Sigmoid colon (tissue), 7 donors: ENCODE measurements around the gene PHLDB1. TPM values are rescaled to one million over a fixed set of nuclear protein-coding genes. Genes with fewer than 3 reads are reported as not detected.

Source experiments
- DNase-seq: peaks from one replicate; pipeline ENCODE4 v3.0.0-alpha.2; 2019
- H3K27ac ChIP-seq, 4 donors: fragments of 200-600 bp; sonication (generic); one replicate each; pipeline ENCODE4 v1.5.1; 2016 to 2019; ENCODE audit warnings: mild to moderate bottlenecking in 1 of 4
- H3K27me3 ChIP-seq, 3 donors: fragments of 200-600 bp; sonication (generic); one replicate each; pipeline ENCODE4 v1.5.1; 2019; ENCODE audit warnings: mild to moderate bottlenecking in 1 of 3
- H3K36me3 ChIP-seq, 4 donors: fragments of 200-600 bp; sonication (generic); one replicate each; pipeline ENCODE4 v1.5.1; 2016 to 2019
- H3K4me1 ChIP-seq, 4 donors: fragments of 200-600 bp; sonication (generic); one replicate each; pipeline ENCODE4 v1.5.1; 2017 to 2019
- H3K4me3 ChIP-seq, 4 donors: fragments of 200-600 bp; sonication (generic); one replicate each; pipeline ENCODE4 v1.5.1; 2017 to 2019; ENCODE audit warnings: mild to moderate bottlenecking in 2 of 4, moderate library complexity in 1 of 4
- H3K9me3 ChIP-seq, 4 donors: fragments of 200-600 bp in 3 of 4; sonication (generic) in 3 of 4; one replicate each; pipeline versions ENCODE4 v1.5.1 to v1.6.1; 2013 to 2019
- CTCF ChIP-seq, 4 experiments: fragments of 450-650 bp in 3 of 4; fragments of 200-600 bp in 1 of 4; IDR thresholded peaks; one replicate each; pipeline ENCODE4 v1.5.1; 2016 to 2019; ENCODE audit warnings: antibody characterized with exemption in 4 of 4, mild to moderate bottlenecking in 3 of 4, moderate library complexity in 2 of 4
- EP300 ChIP-seq, 4 donors: sonication (generic); formaldehyde crosslinking; IDR thresholded peaks; one replicate each; pipeline ENCODE4 v1.6.1; 2017; ENCODE audit warnings: antibody characterized with exemption in 4 of 4
- POLR2A ChIP-seq, 2 donors: fragments of 450-650 bp; IDR thresholded peaks; one replicate each; pipeline ENCODE4 v1.6.1; 2016; ENCODE audit warnings: antibody characterized with exemption in 2 of 2, mild to moderate bottlenecking in 2 of 2, moderate library complexity in 2 of 2
- POLR2AphosphoS5 ChIP-seq, 4 donors: sonication (generic); formaldehyde crosslinking; IDR thresholded peaks; one replicate each; pipeline ENCODE4 v1.6.1; 2017; ENCODE audit warnings: antibody characterized with exemption in 4 of 4
- WGBS, 2 donors: extraction: QIAGEN DNeasy Blood & Tissue Kit; methylation state at CpG; one replicate each; pipeline ENCODE4 v1.1.7; 2013; 5-methylcytosine and 5-hydroxymethylcytosine counted together
- intact Hi-C: fragments of 100-400 bp; cut with DNase I; formaldehyde crosslinking; loops from one replicate; pipeline ENCODE4 v1.15.1; 2023
- polyA plus RNA-seq, 3 donors: library from polyadenylated mRNA; stranded (reverse); fragments of 200-250 nt; gene quantifications; one replicate each; pipeline ENCODE4 v1.2.3, GENCODE V29; 2013
- total RNA-seq, 4 donors: library from RNA; depleted of rRNA; stranded (reverse); fragments of >200 nt; gene quantifications; one replicate each; pipeline ENCODE4 v1.1.0, GENCODE V29; 2016
- donor health status: healthy with polysubstance abuse.
- donor health status: Bipolar disorder and iron deficiency.
- donor health status: healthy.

The PHLDB1 gene
- total and polyA plus RNA-seq, 7 donors: 33.6 to 126 (median 51.8) TPM

DNA sequence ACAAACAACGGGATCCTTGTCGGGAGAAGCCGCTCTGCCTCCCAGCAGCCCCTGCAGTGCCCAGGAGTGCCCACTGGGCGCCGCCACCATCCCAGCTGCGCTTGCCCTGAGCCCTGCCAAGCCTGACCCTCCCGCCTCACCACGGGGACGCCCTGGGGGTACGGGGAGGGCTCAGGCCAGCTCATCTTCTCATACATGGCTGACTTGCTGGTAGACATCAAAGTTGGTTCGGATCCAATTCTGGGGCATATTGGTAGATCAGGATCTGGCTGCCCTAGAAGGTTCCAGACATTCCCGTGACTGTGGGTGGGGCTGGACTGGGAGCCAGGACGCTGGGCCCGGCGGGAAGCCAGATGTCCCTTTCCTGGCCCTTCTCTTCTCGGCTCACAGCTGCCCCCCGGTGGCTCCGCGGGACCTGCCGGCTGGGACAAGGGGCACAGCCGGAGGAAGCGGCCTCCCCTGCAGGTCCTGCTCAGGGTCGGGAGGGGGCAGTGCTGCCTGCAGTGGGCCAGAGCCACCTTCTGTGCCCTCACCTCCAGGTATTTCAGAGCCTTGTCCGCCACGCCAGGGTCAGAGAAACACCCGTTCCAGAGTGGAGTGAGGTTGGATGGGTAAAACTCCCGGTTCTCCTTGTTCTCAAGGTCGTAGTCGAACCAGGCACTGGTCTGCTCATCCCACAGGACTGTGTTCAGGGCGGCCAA, 82.6 kb downstream of the PHLDB1 start:
- H3K9me3 ChIP-seq: no peaks in the 10 kb centered on the region
- peaks cover 0 to 19% (median 17%) of the 10 kb centered on the region in 4 donors for H3K4me1 ChIP-seq
- H3K27ac ChIP-seq: peak overlapping the region; percentile 73 to 82 (median 76)
- peak; percentile 90 for DNase-seq
- TF ChIP-seq POLR2A (IDR thresholded peaks at IDR 0.05): no peak
- TF ChIP-seq CTCF (IDR thresholded peaks at IDR 0.05): peak; percentile 79 to 95 (median 82)
- TF ChIP-seq POLR2AphosphoS5 (IDR thresholded peaks at IDR 0.05): peak in 3 of 4 donors; percentile 45 to 68 (median 56)
- TF ChIP-seq EP300 (IDR thresholded peaks at IDR 0.05): peak in 1 of 4 donors; percentile 41
- 4 to 8% methylated on average over 30 of the region's 30 CpGs for WGBS, 2 donors
- H3K4me3 ChIP-seq: peak overlapping the region; percentile 13 to 50 (median 46)
- no peaks in the 10 kb centered on the region for H3K27me3 ChIP-seq
- H3K36me3 ChIP-seq: no peaks in the 10 kb centered on the region
- intact Hi-C loops: loop anchor here (1.0 to 5.0 kb wide), 4 partner anchors 102 to 266 kb away; partner anchors contain the start of genes DDX6 and UPK2

DNA sequence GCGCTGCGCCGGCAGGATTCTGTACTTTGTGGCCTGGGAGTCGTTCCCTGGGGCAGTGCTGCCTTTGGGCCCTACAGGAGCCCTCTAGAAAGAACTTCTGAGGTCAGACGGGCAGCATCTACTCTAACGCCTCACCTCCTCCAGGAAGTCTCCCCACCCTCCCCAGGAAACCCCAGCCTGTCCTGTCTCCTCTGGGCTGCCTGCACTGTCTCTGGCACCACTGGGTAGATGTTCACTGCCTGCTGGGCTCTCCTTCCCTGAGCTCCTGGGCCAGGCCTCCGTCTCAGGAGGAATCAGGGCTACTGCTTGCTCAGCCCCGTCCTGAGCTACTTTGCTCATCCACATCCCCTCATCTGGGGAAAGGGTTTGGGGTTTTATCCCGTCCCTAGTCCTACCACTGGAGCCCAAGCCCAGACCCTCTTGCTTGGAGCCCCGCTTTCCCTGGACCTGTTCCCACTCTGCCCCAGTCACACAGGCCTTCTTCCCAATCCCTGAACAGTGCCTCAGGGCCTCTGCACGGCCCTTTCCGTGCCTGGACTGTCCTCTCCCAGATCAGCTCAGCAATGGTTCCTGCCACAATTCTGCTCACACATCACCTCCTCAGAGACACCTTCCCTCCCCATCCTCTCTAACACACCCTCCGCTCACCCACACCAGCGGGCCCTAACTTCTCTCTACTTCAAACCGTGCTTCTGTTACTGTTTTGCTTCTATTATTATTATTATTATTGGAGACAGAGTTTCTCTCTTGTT, 83.3 kb downstream of the PHLDB1 start:
- Histone ChIP-seq H3K27me3 (no peaks in the 10 kb centered on the region), H3K36me3 (no peaks in the 10 kb centered on the region), H3K4me1 (peaks cover 0 to 19% (median 17%) of the 10 kb centered on the region in 4 donors), H3K4me3 (peak overlapping the region in 3 of 4 donors; percentile 42 to 50 (median 49)), H3K27ac (peak overlapping the region; percentile 73 to 82 (median 76)), H3K9me3 (no peaks in the 10 kb centered on the region)
- TF ChIP-seq EP300 (IDR thresholded peaks at IDR 0.05) (no peak), CTCF (IDR thresholded peaks at IDR 0.05) (no peak), POLR2AphosphoS5 (IDR thresholded peaks at IDR 0.05) (no peak), POLR2A (IDR thresholded peaks at IDR 0.05) (no peak)
- no peak for DNase-seq
- intact Hi-C loops: loop anchor here (1.0 to 5.0 kb wide), 3 partner anchors 102 to 240 kb away; partner anchors contain the start of gene DDX6
- WGBS, 2 donors: 84 to 85% methylated on average over 15 of the region's 15 CpGs

- intact Hi-C loops: loop anchor here (2.0 to 5.0 kb wide), 2 partner anchors 100 to 217 kb away; partner anchors contain the start of gene DDX6
- Histone ChIP-seq H3K4me1 (peaks cover 0 to 19% (median 17%) of the 10 kb centered on the region in 4 donors), H3K27me3 (no peaks in the 10 kb centered on the region), H3K36me3 (no peaks in the 10 kb centered on the region), H3K27ac (no peak overlapping the region), H3K4me3 (no peak overlapping the region), H3K9me3 (no peaks in the 10 kb centered on the region)
- TF ChIP-seq CTCF (IDR thresholded peaks at IDR 0.05): no peak
- no peak for TF ChIP-seq POLR2AphosphoS5 (IDR thresholded peaks at IDR 0.05)
- TF ChIP-seq POLR2A (IDR thresholded peaks at IDR 0.05): no peak
- no peak for TF ChIP-seq EP300 (IDR thresholded peaks at IDR 0.05)
- WGBS, 2 donors: 61 to 80% methylated on average over 15 of the region's 15 CpGs
- no peak for DNase-seq
Measured at GRCh38 chr11:118691926-118692830, 84.8 kb downstream of the PHLDB1 start.

- Histone ChIP-seq H3K4me3 (no peak overlapping the region), H3K4me1 (peaks cover 0 to 17% (median 15%) of the 10 kb centered on the region in 4 donors), H3K36me3 (no peaks in the 10 kb centered on the region), H3K9me3 (no peaks in the 10 kb centered on the region), H3K27ac (no peak overlapping the region), H3K27me3 (no peaks in the 10 kb centered on the region)
- intact Hi-C loops: loop anchor here (5.0 kb wide), 1 partner anchor 98 kb away; the partner anchor contains the start of gene DDX6
- 81 to 86% methylated on average over 8 of the region's 8 CpGs for WGBS, 2 donors
- no peak for TF ChIP-seq CTCF (IDR thresholded peaks at IDR 0.05)
- no peak for TF ChIP-seq POLR2AphosphoS5 (IDR thresholded peaks at IDR 0.05)
- no peak for TF ChIP-seq EP300 (IDR thresholded peaks at IDR 0.05)
- TF ChIP-seq POLR2A (IDR thresholded peaks at IDR 0.05): no peak
- no peak for DNase-seq
Measured at GRCh38 chr11:118694185-118694584, 86.8 kb downstream of the PHLDB1 start.
